HG03196 (cell line): Measurements from ENCODE around the gene PML.

ENCODE experiments used
- ATAC-seq: cut with Tn5 transposase; IDR thresholded peaks from one replicate; pipeline ENCODE4 v1.9.1; 2021; ENCODE audit not compliant: unreplicated experiment

Gene PML

GRCh38 chr15:73985101-73985873 lies 9.2 kb upstream of the PML start:
- ATAC-seq = no peak

GRCh38 chr15:73986055-73986775 lies 8.3 kb upstream of the PML start:
- no peak for ATAC-seq

- no peak for ATAC-seq
Measured at GRCh38 chr15:73986776-73987056, 7.8 kb upstream of the PML start.

- ATAC-seq = no peak
Measured at GRCh38 chr15:73987250-73987649, 7.3 kb upstream of the PML start.

GRCh38 chr15:73987681-73988444 lies 6.7 kb upstream of the PML start:
- ATAC-seq = no peak

- ATAC-seq = no peak
Measured at GRCh38 chr15:73988445-73988969, 6.0 kb upstream of the PML start.

- ATAC-seq = no peak
Measured at GRCh38 chr15:73989001-73989798, 5.3 kb upstream of the PML start.

- no peak for ATAC-seq
Measured at GRCh38 chr15:73990250-73991005, 4.1 kb upstream of the PML start.

GRCh38 chr15:73991260-73991659 lies 3.3 kb upstream of the PML start:
- no peak for ATAC-seq

- peak; percentile 60 for ATAC-seq
Measured at GRCh38 chr15:73991726-73992593, 2.6 kb upstream of the PML start, which contains the start of gene STOML1. STOML1 (minus strand) TSS chr15:73992295; CDS start chr15:73992223, 72 bp downstream.

GRCh38 chr15:73992594-73992898 lies 2.0 kb upstream of the PML start:
- no peak for ATAC-seq

GRCh38 chr15:73993211-73993994 lies 1.1 kb upstream of the PML start:
- ATAC-seq = no peak

- no peak for ATAC-seq
Measured at GRCh38 chr15:73994912-73995622, 551 bp downstream of the PML start.

GRCh38 chr15:73996267-73996666 lies 1.8 kb downstream of the PML start:
- no peak for ATAC-seq

- no peak for ATAC-seq
Measured at GRCh38 chr15:73996939-73997338, 2.4 kb downstream of the PML start.

- ATAC-seq = no peak
Measured at GRCh38 chr15:73997986-73998385, 3.5 kb downstream of the PML start.

- no peak for ATAC-seq
Measured at GRCh38 chr15:74006774-74007639, 12.5 kb downstream of the PML start.
